IMR-90 (cell line): Measurements from ENCODE around the gene CALML3. TPM values are rescaled to one million over a fixed set of nuclear protein-coding genes. Genes with fewer than 3 reads are reported as not detected.
"Not testable (repeated sequence)": the region's sequence is repeated elsewhere in the genome, so short reads cannot be mapped to it uniquely, and the experiment has no call there.

Experiments
- ATAC-seq: fragments of 200-7000 bp; cut with Tn5 transposase; 2 replicates; pipeline ENCODE4 v1.9.1; 2020; ENCODE audit warnings: low read depth, mild to moderate bottlenecking, moderate library complexity
- BruUV-seq: library from RNA; stranded (reverse); fragments of 400-500 nt; replicated peaks from 2 replicates; lab custom pipeline; 2021; lab: Mats Ljungman, UMichigan
- CTCF ChIA-PET: fragments of 300-600 bp; formaldehyde crosslinking; extraction: SDS; loops from one replicate; lab custom pipeline; 2021; ENCODE audit warnings: antibody characterized with exemption; lab: Yijun Ruan, JAX
- POLR2A ChIA-PET: fragments of 300-600 bp; sonication (Branson Sonifier 250); formaldehyde crosslinking; loops from one replicate; lab custom pipeline; 2022; ENCODE audit warnings: antibody characterized with exemption; ENCODE audit not compliant: unreplicated experiment; lab: Charles Lee
- DNase-seq: peaks from one replicate; pipeline ENCODE4 v3.0.0; 2013
- H2AFZ ChIP-seq: replicated peaks from 2 replicates; pipeline ENCODE3; 2013; ENCODE audit warnings: low read length, mild to moderate bottlenecking; ENCODE audit not compliant: poor library complexity
- H2AK5ac ChIP-seq: 2 replicates; pipeline ENCODE4 v1.6.1; 2013; ENCODE audit warnings: low read depth, low read length, inconsistent platforms
- H2AK9ac ChIP-seq: replicated peaks from 2 replicates; pipeline ENCODE3; 2013; ENCODE audit warnings: mild to moderate bottlenecking, low read depth, low read length, moderate library complexity; ENCODE audit not compliant: poor library complexity
- H2BK120ac ChIP-seq: 2 replicates; pipeline ENCODE4 v1.6.1; 2013; ENCODE audit warnings: low read depth, low read length, inconsistent platforms
- H2BK15ac ChIP-seq: 3 replicates; pipeline ENCODE4 v1.6.1; 2013; ENCODE audit warnings: low read depth, low read length, inconsistent platforms
- H2BK20ac ChIP-seq: 2 replicates; pipeline ENCODE4 v1.6.1; 2013; ENCODE audit warnings: low read depth, mild to moderate bottlenecking, inconsistent platforms, low read length, moderate library complexity
- H2BK5ac ChIP-seq: 2 replicates; pipeline ENCODE4 v1.6.1; 2013; ENCODE audit warnings: mild to moderate bottlenecking, low read depth, low read length, inconsistent platforms; ENCODE audit not compliant: poor library complexity, severe bottlenecking
- H3K14ac ChIP-seq: replicated peaks from 2 replicates; pipeline ENCODE4 v1.6.1; 2013; ENCODE audit warnings: low read depth, low read length, inconsistent platforms
- H3K18ac ChIP-seq: 2 replicates; pipeline ENCODE4 v1.6.1; 2013; ENCODE audit warnings: low read depth, low read length, control low read depth
- H3K23ac ChIP-seq: 2 replicates; pipeline ENCODE4 v1.6.1; 2013; ENCODE audit warnings: low read depth, low read length, inconsistent platforms
- H3K27ac ChIP-seq: 2 replicates; pipeline ENCODE4 v1.5.1; 2013; ENCODE audit warnings: mild to moderate bottlenecking, control low read depth, low read length; ENCODE audit not compliant: insufficient read depth
- H3K27me3 ChIP-seq: 2 replicates; pipeline ENCODE4 v1.6.1; 2013; ENCODE audit warnings: low read length; ENCODE audit not compliant: control insufficient read depth, insufficient read depth
- H3K36me3 ChIP-seq: 2 replicates; pipeline ENCODE4 v1.6.1; 2013; ENCODE audit warnings: low read length, mixed read lengths; ENCODE audit not compliant: control insufficient read depth, insufficient read depth
- H3K4ac ChIP-seq: 2 replicates; pipeline ENCODE4 v1.6.1; 2013; ENCODE audit warnings: low read depth, low read length, inconsistent platforms
- H3K4me1 ChIP-seq: 2 replicates; pipeline ENCODE4 v1.6.1; 2013; ENCODE audit warnings: low read length, mixed read lengths; ENCODE audit not compliant: control insufficient read depth, insufficient read depth
- H3K4me2 ChIP-seq: 2 replicates; pipeline ENCODE4 v1.6.1; 2013; ENCODE audit warnings: low read depth, mild to moderate bottlenecking, control low read depth, low read length, moderate library complexity
- H3K4me3 ChIP-seq: 2 replicates; pipeline ENCODE4 v1.5.1; 2013; ENCODE audit warnings: low read depth, mild to moderate bottlenecking, control low read depth, low read length, moderate library complexity; ENCODE audit not compliant: insufficient read depth
- H3K56ac ChIP-seq: 2 replicates; pipeline ENCODE4 v1.6.1; 2013; ENCODE audit warnings: low read length, inconsistent platforms; ENCODE audit not compliant: insufficient read depth; ENCODE audit errors: extremely low read depth
- H3K79me1 ChIP-seq, 2 experiments: 2 replicates each; pipeline ENCODE4 v1.6.1; 2013; ENCODE audit warnings: low read length in 2 of 2, inconsistent platforms in 1 of 2, low read depth in 1 of 2
- H3K9ac ChIP-seq: 2 replicates; pipeline ENCODE4 v1.6.1; 2013; ENCODE audit warnings: low read depth, low read length, control low read depth
- H3K9me1 ChIP-seq: 2 replicates; pipeline ENCODE4 v1.6.1; 2013; ENCODE audit warnings: low read length, inconsistent platforms; ENCODE audit not compliant: insufficient read depth
- H3K9me3 ChIP-seq: 2 replicates; pipeline ENCODE4 v1.6.1; 2013; ENCODE audit warnings: low read length; ENCODE audit not compliant: control insufficient read depth, insufficient read depth
- H4K20me1 ChIP-seq: 2 replicates; pipeline ENCODE4 v1.6.1; 2013; ENCODE audit warnings: low read length, inconsistent platforms; ENCODE audit not compliant: insufficient read depth
- H4K5ac ChIP-seq: 2 replicates; pipeline ENCODE4 v1.6.1; 2013; ENCODE audit warnings: mild to moderate bottlenecking, low read depth, low read length, control low read depth
- H4K8ac ChIP-seq, 2 experiments: 2 replicates each; pipeline ENCODE4 v1.6.1; 2013; ENCODE audit warnings: low read depth in 2 of 2, low read length in 2 of 2, control low read depth in 1 of 2, inconsistent platforms in 1 of 2
- H4K91ac ChIP-seq: 2 replicates; pipeline ENCODE4 v1.6.1; 2013; ENCODE audit warnings: low read depth, low read length, inconsistent platforms; ENCODE audit not compliant: insufficient read depth
- WGBS, 2 experiments: methylation state at CpG; one replicate each; pipeline versions ENCODE4 v1.1.5 to v1.1.7; 2013; ENCODE audit warnings: missing lambda C conversion rate in 2 of 2; ENCODE audit not compliant: insufficient read length in 1 of 2; ENCODE audit errors: extremely low coverage in 2 of 2; 5-methylcytosine and 5-hydroxymethylcytosine counted together
- dilution Hi-C: fragments of 300-500 bp; cut with HindIII; formaldehyde crosslinking; loops from one replicate; pipeline ENCODE4 v1.14.3; 2018; ENCODE audit warnings: low sequenced_read_pairs; ENCODE audit not compliant: unreplicated experiment
- in situ Hi-C: fragments of 300-500 bp; cut with MboI; formaldehyde crosslinking; loops from 3 replicates; pipeline ENCODE4 v1.14.3; 2019; ENCODE audit warnings: low sequenced_read_pairs, inconsistent platforms, mixed read lengths
- intact Hi-C: fragments of 100-400 bp; cut with micrococcal nuclease; formaldehyde crosslinking; loops from 2 replicates; pipeline ENCODE4 v1.10.0; 2022
- polyA plus RNA-seq, 3 experiments: library from polyadenylated mRNA; depleted of rRNA; stranded (reverse); fragments of >200 nt; gene quantifications; 2 replicates each; pipeline ENCODE4 v1.2.3, GENCODE V29; 2012; ENCODE audit warnings: low replicate concordance in 1 of 3
- total RNA-seq: library from RNA; depleted of rRNA; stranded (reverse); fragments of >200 nt; gene quantifications from 2 replicates; pipeline ENCODE4 v1.2.3, GENCODE V29; 2012

Gene CALML3
- total and polyA plus RNA-seq, 2 of the 4 experiments (the other 2 are of a cell fraction): not detected

- DNase-seq, H3K36me3 ChIP-seq, H3K9me1 ChIP-seq, H3K4me2 ChIP-seq, H3K23ac ChIP-seq, H3K9me3 ChIP-seq, H2AK9ac ChIP-seq, POLR2A ChIA-PET, H3K9ac ChIP-seq, H3K4me3 ChIP-seq, dilution Hi-C loops, H3K27me3 ChIP-seq, intact Hi-C loops, CTCF ChIA-PET, ATAC-seq, H2AFZ ChIP-seq, in situ Hi-C loops, H3K79me1 ChIP-seq, BruUV-seq, H3K56ac ChIP-seq, H4K20me1 ChIP-seq: not testable (repeated sequence)
- no CpG with 5 or more reads among the region's 9 CpGs for WGBS, 2 experiments
- Histone ChIP-seq H3K27ac (0 out of 2 replicates have a peak overlapping the region, but pooled peaks have one; percentile 21), H4K5ac (peak overlapping the region; percentile 8; the same call in 1 of the 2 replicates), H4K91ac (peak overlapping the region; percentile 60), H2BK15ac (peak overlapping the region; percentile 74; the same call in 2 of the 3 replicates), H3K14ac (peak overlapping the region; percentile 72), H2BK120ac (peak overlapping the region; percentile 34), H4K8ac (peak overlapping the region in 1 of 2 experiments; percentile 52; a peak in 1 of 4 replicates), H2BK20ac (peak overlapping the region; percentile 45), H3K4me1 (peaks cover 25% of the 10 kb centered on the region), H3K18ac (peak overlapping the region; percentile 28; the same call in 1 of the 2 replicates), H2AK5ac (peak overlapping the region; percentile 97; the same call in 1 of the 2 replicates), H3K4ac (peak overlapping the region; percentile 80; the same call in 1 of the 2 replicates), H2BK5ac (peak overlapping the region; percentile 2)
These were observed 34.3 kb downstream of the CALML3 start for GRCh38 chr10:5559022-5559421.
